SK-N-DZ (cell line): ENCODE results near the gene MC3R.

Experiments
- DNase-seq: peaks from one replicate; pipeline ENCODE4 v3.0.0-alpha.2; 2015; ENCODE audit warnings: low spot score
- small RNA-seq, 2 experiments: library from RNA; depleted of rRNA; stranded (forward); fragments of <200 nt; gene quantifications; one replicate each; pipeline ENCODE3, GENCODE V24; 2014

The MC3R gene

GRCh38 chr20:56249244-56249955 lies 868 bp downstream of the MC3R start:
- DNase-seq: peak; percentile 42

- DNase-seq: no peak
Observed at GRCh38 chr20:56249956-56250355, 1.4 kb downstream of the MC3R start.

DNA sequence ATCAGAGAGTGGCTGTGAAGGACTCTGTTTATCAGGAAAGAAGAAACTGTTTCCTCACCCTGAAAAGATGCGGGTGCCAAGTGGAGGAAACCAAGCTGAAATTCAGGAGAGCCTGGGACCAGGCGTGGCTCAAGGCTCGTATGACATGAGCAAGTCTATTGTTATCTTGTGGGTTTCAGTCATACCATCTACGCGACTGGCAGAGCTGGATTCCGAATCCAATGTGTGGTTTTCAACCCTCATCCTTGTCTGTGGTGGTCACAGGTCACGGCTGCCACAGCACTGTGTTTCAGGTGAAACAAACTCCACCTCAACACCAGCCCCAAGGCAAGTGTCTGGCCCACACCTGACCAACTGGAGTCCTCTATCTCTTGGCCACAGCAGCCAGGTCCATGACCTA lies 9.1 kb downstream of the MC3R start:
- DNase-seq: no peak

DNA sequence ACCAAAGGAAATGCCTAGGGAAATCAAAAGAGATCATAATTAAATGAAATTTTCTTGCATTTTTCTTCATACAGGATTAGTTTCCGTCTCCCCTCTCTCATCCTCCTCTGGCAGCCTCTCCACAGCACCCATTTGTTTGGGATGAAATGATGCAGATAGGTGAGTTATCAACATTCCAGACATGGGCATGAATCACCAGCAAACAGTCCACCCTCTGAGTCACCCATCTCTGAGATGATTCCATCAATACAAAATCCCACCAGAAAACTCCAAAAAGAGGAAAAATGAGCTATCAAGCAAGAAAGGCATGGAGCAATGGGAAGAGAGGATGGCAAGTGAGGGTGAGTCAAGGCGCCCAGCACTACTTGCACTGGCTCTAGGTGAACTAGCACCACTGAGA lies 11.4 kb downstream of the MC3R start:
- no peak for DNase-seq

- DNase-seq: no peak
Observed at GRCh38 chr20:56268536-56268935, 20.0 kb downstream of the MC3R start.

- no peak for DNase-seq
Observed at GRCh38 chr20:56271974-56272373, 23.4 kb downstream of the MC3R start.

- no peak for DNase-seq
Observed at GRCh38 chr20:56273491-56273890, 25.0 kb downstream of the MC3R start.

DNA sequence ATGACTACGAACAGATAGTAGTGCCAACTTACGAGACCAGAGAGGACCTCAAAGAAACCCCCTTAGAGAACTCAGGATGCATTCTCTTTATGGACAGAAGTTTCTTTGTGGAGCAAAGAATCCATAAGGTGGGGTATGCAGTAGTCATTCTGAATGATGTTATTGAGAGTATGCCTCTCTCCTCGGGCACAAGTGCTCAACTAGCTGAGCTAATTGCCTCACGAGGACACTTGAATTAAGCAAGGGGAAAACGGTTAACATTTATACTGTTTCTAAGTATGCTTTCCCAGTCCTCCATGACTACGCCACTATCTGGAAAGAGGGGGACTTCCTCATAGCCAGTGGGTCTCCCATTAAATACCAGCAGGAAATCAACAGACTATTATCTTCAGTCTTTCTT lies 25.6 kb downstream of the MC3R start:
- DNase-seq: no peak

DNA sequence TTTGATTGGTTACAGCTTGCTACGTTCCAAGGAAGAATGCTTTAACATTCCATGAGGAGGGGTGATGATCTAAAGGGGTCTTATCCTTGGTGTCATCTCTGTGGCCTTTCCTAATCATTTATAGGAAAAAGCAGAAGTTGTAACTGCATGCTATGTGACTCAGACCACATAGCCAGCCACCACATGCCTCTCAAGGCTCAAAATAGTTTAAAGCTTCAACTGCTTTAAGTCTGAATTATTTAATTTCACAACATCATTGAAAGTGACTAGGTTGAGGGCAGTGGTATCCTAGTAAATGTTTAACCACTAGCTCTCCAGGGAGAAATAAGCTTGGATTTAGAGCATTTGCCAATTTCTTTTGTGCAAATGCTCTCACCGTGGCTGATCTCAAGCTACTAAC lies 29.7 kb downstream of the MC3R start:
- DNase-seq: no peak

GRCh38 chr20:56285496-56285895 lies 37.0 kb downstream of the MC3R start:
- DNase-seq: no peak

GRCh38 chr20:56289652-56290051 lies 41.1 kb downstream of the MC3R start:
- no peak for DNase-seq

DNA sequence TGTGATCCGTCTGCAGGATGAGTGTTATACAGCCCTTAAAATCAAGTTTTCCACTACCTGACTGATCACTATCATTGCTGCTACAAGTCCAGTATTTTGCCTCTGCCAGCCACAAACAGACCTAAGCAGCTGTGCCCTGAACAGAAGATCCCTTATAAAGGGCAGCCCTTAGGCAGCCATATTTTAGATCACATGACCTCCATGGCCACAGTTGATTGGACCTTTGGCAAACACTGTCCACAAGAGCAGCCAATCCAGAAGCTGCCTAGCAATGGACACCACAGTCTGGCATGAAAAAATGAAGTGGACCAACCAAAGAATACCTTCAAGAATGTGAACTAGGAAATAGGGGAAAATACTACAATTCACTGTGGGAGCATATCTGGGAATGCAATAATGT lies 50.8 kb downstream of the MC3R start:
- DNase-seq: peak; percentile 20

Small RNAs within 50 kb of the gene (small RNA-seq; reads per million reads assigned to genes)
- 0.08 to 0.13 reads per million in 2 experiments for gene RNA5SP487
